Progenitor cell of endocrine pancreas (in vitro differentiated cells): Measurements from ENCODE around the gene HBS1L. TPM values are rescaled to one million over a fixed set of nuclear protein-coding genes. Genes with fewer than 3 reads are reported as not detected.

Experiments
- DNase-seq: peaks from one replicate; pipeline ENCODE4 v3.0.0; 2021; ENCODE audit warnings: low spot score; ENCODE audit not compliant: unreplicated experiment
- H3K27ac Mint-ChIP-seq: 2 replicates; pipeline ENCODE4 v1.8.0; 2021; ENCODE audit warnings: mild to moderate bottlenecking, moderate library complexity, mixed read lengths
- H3K27me3 Mint-ChIP-seq: 2 replicates; pipeline ENCODE4 v1.8.0; 2021; ENCODE audit warnings: mixed read lengths
- H3K36me3 Mint-ChIP-seq: 2 replicates; pipeline ENCODE4 v1.8.0; 2022; ENCODE audit warnings: mixed read lengths; ENCODE audit not compliant: insufficient read depth
- H3K4me1 Mint-ChIP-seq: 2 replicates; pipeline ENCODE4 v1.8.0; 2021; ENCODE audit warnings: low read depth, mixed read lengths
- H3K4me3 Mint-ChIP-seq: 2 replicates; pipeline ENCODE4 v1.8.0; 2021; ENCODE audit warnings: low read depth, mild to moderate bottlenecking, moderate library complexity, mixed read lengths
- H3K9me3 Mint-ChIP-seq: 2 replicates; pipeline ENCODE4 v1.8.0; 2021; ENCODE audit warnings: low read depth, mixed read lengths
- total RNA-seq: library from RNA; stranded (reverse); gene quantifications from 2 replicates; pipeline ENCODE4 v1.2.1, GENCODE V29; 2021
- TF ChIP-seq, protein P1 (sequence below): fragments of 200-600 bp; sonication (generic); IDR thresholded peaks from one replicate; pipeline ENCODE4 v1.5.0; 2021; ENCODE audit warnings: antibody characterized with exemption, mild to moderate bottlenecking; ENCODE audit not compliant: unreplicated experiment

Gene HBS1L
- total RNA-seq, 1 donor from 2014 or later, result 77.2 TPM

DNA sequence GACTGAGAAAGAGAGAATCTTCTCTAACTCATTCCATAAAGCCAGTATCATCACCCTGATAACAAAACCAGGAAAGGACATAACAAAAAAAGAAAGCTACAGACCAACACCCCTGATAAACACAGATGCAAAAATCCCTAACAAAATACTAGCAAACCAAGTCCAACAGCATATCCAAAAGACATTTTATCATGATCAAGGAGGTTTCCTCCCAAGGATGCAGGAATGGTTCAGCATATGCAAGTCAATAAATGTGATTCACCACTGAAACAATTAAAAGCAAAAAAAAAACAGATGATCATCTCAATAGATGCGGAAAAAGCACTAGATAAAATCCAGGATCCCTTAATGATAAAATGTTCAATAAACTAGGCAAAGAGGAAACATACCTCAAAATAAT, 80.3 kb downstream of the HBS1L start:
- peaks cover 21% of the 10 kb centered on the region for H3K9me3 Mint-ChIP-seq
- peaks cover 37% of the 10 kb centered on the region for H3K36me3 Mint-ChIP-seq
- H3K4me1 Mint-ChIP-seq, result no peaks in the 10 kb centered on the region
- H3K4me3 Mint-ChIP-seq, result no peak overlapping the region
- no peak overlapping the region for H3K27ac Mint-ChIP-seq
- H3K27me3 Mint-ChIP-seq, result no peaks in the 10 kb centered on the region
- TF ChIP-seq, protein P1, sequence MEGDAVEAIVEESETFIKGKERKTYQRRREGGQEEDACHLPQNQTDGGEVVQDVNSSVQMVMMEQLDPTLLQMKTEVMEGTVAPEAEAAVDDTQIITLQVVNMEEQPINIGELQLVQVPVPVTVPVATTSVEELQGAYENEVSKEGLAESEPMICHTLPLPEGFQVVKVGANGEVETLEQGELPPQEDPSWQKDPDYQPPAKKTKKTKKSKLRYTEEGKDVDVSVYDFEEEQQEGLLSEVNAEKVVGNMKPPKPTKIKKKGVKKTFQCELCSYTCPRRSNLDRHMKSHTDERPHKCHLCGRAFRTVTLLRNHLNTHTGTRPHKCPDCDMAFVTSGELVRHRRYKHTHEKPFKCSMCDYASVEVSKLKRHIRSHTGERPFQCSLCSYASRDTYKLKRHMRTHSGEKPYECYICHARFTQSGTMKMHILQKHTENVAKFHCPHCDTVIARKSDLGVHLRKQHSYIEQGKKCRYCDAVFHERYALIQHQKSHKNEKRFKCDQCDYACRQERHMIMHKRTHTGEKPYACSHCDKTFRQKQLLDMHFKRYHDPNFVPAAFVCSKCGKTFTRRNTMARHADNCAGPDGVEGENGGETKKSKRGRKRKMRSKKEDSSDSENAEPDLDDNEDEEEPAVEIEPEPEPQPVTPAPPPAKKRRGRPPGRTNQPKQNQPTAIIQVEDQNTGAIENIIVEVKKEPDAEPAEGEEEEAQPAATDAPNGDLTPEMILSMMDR, result no peak
- DNase-seq, result no peak

DNA sequence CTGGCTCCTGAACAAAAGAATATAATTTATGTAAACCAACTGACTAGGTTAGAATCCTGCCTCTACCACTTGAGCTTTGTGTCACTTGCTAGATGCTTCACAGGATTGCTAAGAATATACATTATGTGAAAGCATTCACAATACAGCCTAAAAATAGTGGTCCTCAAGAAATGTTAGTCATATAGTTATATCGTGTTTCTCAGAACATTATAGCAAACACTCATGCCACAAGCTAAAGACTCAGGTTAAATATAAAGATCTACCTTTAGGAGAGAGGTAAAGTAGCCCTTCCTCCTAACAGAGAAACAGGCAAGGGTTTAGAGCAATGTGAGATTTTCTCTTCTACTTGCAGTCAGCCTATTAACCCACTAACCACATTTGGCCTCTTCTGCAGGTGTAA, 86.9 kb downstream of the HBS1L start:
- no peaks in the 10 kb centered on the region for H3K9me3 Mint-ChIP-seq
- TF ChIP-seq, protein P1, result no peak
- no peak for DNase-seq

DNA sequence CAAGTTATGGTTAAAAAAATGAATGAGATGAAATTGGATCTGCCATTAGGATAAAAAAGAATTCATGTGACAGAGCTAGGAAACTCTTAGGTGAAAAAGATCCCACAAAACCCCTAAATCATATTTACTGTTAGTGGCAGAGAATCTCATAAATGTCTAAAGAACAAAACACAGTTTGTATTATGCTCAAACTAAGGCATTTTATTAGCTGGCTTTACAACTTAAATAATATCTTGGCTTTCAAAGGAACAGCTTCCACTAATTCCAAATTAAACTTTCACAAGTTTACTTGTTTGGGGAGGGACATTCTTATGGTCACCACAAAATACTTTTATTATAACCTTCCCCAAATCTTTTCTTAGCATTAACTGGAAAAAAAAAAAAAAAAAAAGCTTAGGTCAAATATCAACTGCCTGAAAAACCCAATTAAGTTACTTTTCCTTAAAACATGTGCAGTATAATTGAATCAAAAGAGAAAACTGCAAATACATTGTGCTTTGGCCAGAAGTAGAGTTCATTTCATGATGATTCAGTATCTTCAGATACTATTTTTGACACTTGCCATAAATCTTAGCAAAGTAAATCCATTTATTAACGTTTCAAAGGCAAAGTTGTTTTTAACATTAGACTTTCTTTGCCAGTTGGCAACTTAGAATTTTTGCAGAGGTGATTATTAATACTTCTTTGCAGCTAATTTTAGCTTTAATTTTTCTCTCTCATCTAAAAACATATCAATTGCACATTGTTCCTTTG, 90.0 kb downstream of the HBS1L start:
- no peak for DNase-seq
- Mint-ChIP-seq H3K36me3 (peaks cover 24% of the 10 kb centered on the region), H3K27ac (no peak overlapping the region), H3K27me3 (no peaks in the 10 kb centered on the region), H3K4me1 (no peaks in the 10 kb centered on the region), H3K4me3 (no peak overlapping the region), H3K9me3 (peaks cover 1% of the 10 kb centered on the region)
- TF ChIP-seq, protein P1, result no peak

More for the DNA sequence above, 86.9 kb downstream of the HBS1L start:
- Mint-ChIP-seq H3K4me1 (no peaks in the 10 kb centered on the region), H3K4me3 (no peak overlapping the region), H3K27me3 (no peaks in the 10 kb centered on the region), H3K27ac (peak overlapping the region; percentile 24), H3K36me3 (peaks cover 13% of the 10 kb centered on the region)

DNA sequence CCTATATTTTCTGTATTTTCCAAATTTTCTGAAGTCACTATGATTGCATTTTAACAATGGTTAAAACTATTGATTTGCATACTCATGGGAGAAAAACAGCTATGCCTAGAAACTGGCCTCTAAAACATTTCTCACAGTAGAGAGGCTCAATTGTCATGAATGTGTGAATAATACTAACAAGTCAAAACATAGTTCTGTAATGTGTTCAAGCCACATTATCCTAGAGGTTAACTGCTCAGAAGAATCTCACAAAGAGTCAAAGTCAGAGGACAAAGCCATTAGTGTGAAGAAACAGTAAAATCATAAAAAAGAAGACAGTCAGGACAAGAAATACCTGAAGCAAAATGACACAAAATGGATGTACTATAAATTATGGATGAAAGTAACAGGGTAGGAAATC, 92.2 kb downstream of the HBS1L start:
- TF ChIP-seq, protein P1, result no peak
- peaks cover 7% of the 10 kb centered on the region for H3K9me3 Mint-ChIP-seq
- no peak overlapping the region for H3K27ac Mint-ChIP-seq
- H3K36me3 Mint-ChIP-seq, result peaks cover 35% of the 10 kb centered on the region
- H3K4me1 Mint-ChIP-seq, result no peaks in the 10 kb centered on the region
- H3K27me3 Mint-ChIP-seq, result no peaks in the 10 kb centered on the region
- DNase-seq, result no peak
- no peak overlapping the region for H3K4me3 Mint-ChIP-seq

DNA sequence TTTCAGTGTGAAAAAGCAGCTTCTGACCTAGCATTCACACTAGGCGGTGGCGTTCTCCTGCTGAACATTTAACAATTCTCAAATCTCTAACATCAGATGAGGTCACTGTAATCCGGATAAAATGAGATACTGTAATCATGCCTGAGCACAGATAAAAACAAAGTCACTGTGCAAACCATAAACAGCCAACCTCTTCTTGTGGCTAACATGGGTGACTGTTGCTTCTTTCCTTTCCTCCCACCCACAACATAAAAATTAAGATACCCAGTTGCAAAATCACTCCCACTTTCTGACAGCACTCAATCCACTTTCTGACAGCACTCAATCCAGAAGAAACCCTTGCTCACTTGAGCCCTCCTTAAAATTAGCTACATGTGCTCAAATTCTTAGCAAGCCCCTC, 93.3 kb downstream of the HBS1L start:
- Mint-ChIP-seq H3K4me1 (no peaks in the 10 kb centered on the region), H3K4me3 (no peak overlapping the region), H3K27ac (no peak overlapping the region), H3K36me3 (peaks cover 35% of the 10 kb centered on the region), H3K9me3 (peaks cover 7% of the 10 kb centered on the region), H3K27me3 (no peaks in the 10 kb centered on the region)
- TF ChIP-seq, protein P1, result no peak
- DNase-seq, result no peak
